Central memory CD8-positive, alpha-beta T cell (primary cell): ENCODE results near the gene NMNAT3.

Source experiments
- ATAC-seq: fragments of 150-1000 bp; cut with Tn5 transposase; replicated peaks from 2 replicates; pipeline ENCODE4 v1.10.0; 2022; ENCODE audit warnings: mild to moderate bottlenecking, moderate FRiP score, moderate number of reproducible peaks; ENCODE audit not compliant: poor library complexity, severe bottlenecking; ENCODE audit errors: extremely low read depth
- DNase-seq, 2 donors: peaks; one replicate each; pipeline ENCODE4 v3.0.0; 2021; ENCODE audit warnings: low spot score in 2 of 2
- H3K27ac Mint-ChIP-seq: one replicate; pipeline ENCODE4 v1.8.0; 2022; ENCODE audit warnings: low read depth, mild to moderate bottlenecking, moderate library complexity, mixed read lengths
- H3K27me3 Mint-ChIP-seq: one replicate; pipeline ENCODE4 v1.8.0; 2022; ENCODE audit warnings: mixed read lengths
- H3K36me3 Mint-ChIP-seq: one replicate; pipeline ENCODE4 v1.8.0; 2022; ENCODE audit warnings: mild to moderate bottlenecking, moderate library complexity, mixed read lengths; ENCODE audit not compliant: insufficient read depth
- H3K4me1 Mint-ChIP-seq: one replicate; pipeline ENCODE4 v1.8.0; 2022; ENCODE audit warnings: mixed read lengths
- H3K4me3 Mint-ChIP-seq: one replicate; pipeline ENCODE4 v1.8.0; 2022; ENCODE audit warnings: mild to moderate bottlenecking, moderate library complexity, mixed read lengths
- H3K9me3 Mint-ChIP-seq: one replicate; pipeline ENCODE4 v1.8.0; 2022; ENCODE audit warnings: mixed read lengths

NMNAT3 gene

GRCh38 chr3:139560411-139560810 is 117.4 kb downstream of the NMNAT3 start:
- DNase-seq, result no peak
- H3K4me1 Mint-ChIP-seq, result no peaks in the 10 kb centered on the region
- no peaks in the 10 kb centered on the region for H3K27me3 Mint-ChIP-seq

GRCh38 chr3:139559541-139559940 is 118.2 kb downstream of the NMNAT3 start:
- no peaks in the 10 kb centered on the region for H3K9me3 Mint-ChIP-seq
- peaks cover 5% of the 10 kb centered on the region for H3K27me3 Mint-ChIP-seq
- H3K27ac Mint-ChIP-seq, result no peak overlapping the region
- no peaks in the 10 kb centered on the region for H3K4me1 Mint-ChIP-seq
- DNase-seq (no peak), ATAC-seq (no peak)
- H3K36me3 Mint-ChIP-seq, result no peaks in the 10 kb centered on the region
- no peak overlapping the region for H3K4me3 Mint-ChIP-seq

More at GRCh38 chr3:139560411-139560810, 117.4 kb downstream of the NMNAT3 start:
- H3K4me3 Mint-ChIP-seq, result no peak overlapping the region
- no peaks in the 10 kb centered on the region for H3K9me3 Mint-ChIP-seq
- no peak for ATAC-seq
- H3K36me3 Mint-ChIP-seq, result no peaks in the 10 kb centered on the region
- no peak overlapping the region for H3K27ac Mint-ChIP-seq

DNA sequence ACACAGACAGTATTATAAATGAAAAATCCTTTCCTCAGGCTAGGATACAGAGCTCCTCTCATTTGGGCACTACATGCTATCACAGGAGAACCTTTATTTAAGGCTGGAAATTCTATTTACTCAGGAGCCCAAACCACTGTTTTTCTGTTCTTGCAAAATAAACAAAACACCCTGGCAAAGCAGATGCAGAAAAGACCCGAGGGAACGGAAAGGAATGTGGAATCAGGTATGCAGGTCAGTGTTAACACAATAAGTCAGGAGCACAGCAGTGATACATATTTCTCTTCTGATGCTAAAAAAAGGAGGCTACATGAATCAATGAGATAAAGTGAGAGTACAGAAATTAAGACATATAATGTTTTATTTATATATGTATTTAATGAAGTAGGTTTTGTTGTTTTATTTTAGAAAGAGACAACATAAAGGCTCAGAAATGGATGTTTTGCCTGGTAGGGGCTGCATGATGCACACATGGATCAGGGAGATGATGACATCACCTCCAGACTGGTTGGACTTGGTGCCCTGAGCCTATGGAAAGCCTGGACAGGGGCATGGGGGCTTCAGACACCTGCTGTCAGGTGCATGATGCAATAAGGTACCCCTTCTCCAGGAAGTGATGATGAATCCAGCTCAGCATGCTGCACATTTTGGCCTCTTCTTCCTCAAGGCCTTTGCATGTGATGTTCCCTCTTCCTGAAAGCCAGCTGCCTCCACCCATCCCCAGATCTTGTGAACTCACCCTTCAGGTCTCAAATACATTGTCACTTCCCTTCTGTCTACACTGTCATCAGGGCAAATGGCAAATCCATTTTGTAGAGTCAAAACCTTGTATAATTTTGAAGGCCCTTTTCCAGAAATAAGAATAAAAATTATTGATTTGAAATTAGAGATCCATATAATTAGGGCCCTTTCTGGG is 119.2 kb downstream of the NMNAT3 start:
- Mint-ChIP-seq H3K4me1 (no peaks in the 10 kb centered on the region), H3K27me3 (peaks cover 12% of the 10 kb centered on the region), H3K27ac (no peak overlapping the region), H3K9me3 (no peaks in the 10 kb centered on the region), H3K4me3 (no peak overlapping the region), H3K36me3 (no peaks in the 10 kb centered on the region)
- ATAC-seq (no peak), DNase-seq (no peak)

- Mint-ChIP-seq H3K36me3 (no peaks in the 10 kb centered on the region), H3K9me3 (no peaks in the 10 kb centered on the region), H3K4me1 (no peaks in the 10 kb centered on the region), H3K27me3 (peaks cover 12% of the 10 kb centered on the region), H3K27ac (no peak overlapping the region), H3K4me3 (no peak overlapping the region)
- DNase-seq, result no peak
- no peak for ATAC-seq
Measured at GRCh38 chr3:139557041-139557440, 120.7 kb downstream of the NMNAT3 start.

DNA sequence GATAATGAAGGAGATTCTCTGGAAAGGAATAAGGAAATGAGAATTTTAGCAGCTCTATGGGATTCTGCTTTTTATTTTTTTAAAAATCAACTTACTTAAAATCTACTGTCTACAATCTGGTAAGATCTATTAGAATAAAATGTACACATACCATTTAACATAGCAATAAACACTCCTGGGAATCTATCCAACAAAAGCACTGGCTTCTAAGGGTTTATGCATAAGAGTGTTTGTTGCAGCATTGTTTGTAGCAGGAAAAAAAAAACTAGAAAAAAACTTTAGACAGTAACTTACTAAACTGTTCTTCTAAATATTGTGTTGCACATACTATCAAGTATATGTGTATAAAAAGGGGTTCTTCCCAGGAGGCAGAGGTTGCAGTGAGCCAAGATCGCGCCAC is 122.5 kb downstream of the NMNAT3 start:
- H3K9me3 Mint-ChIP-seq, result no peaks in the 10 kb centered on the region
- no peak overlapping the region for H3K27ac Mint-ChIP-seq
- H3K4me1 Mint-ChIP-seq, result no peaks in the 10 kb centered on the region
- H3K36me3 Mint-ChIP-seq, result no peaks in the 10 kb centered on the region
- H3K27me3 Mint-ChIP-seq, result peaks cover 12% of the 10 kb centered on the region
- no peak for DNase-seq
- H3K4me3 Mint-ChIP-seq, result no peak overlapping the region
- no peak for ATAC-seq

DNA sequence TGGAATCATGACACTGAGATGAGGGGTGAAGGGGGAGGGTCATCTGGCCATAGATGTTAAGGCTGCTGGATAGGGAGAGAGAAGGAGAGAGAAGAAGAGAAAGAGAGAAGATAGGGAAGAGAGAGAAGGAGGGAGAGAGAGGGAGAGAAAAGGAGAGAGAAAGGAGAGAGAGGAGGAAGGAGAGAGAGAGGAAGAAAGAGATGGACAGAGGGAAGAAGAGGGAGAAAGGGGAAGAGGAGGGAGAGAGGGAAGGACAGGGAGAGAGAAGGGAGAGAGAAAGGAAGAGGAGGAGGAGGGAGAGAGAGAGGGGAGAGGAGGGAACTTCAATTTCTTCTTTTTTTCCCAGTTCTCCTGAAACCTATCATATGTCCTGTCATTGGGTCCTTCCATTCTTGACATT is 123.1 kb downstream of the NMNAT3 start:
- no peaks in the 10 kb centered on the region for H3K36me3 Mint-ChIP-seq
- DNase-seq (no peak), ATAC-seq (no peak)
- H3K27me3 Mint-ChIP-seq, result peaks cover 18% of the 10 kb centered on the region
- H3K27ac Mint-ChIP-seq, result no peak overlapping the region
- no peak overlapping the region for H3K4me3 Mint-ChIP-seq
- no peaks in the 10 kb centered on the region for H3K9me3 Mint-ChIP-seq
- H3K4me1 Mint-ChIP-seq, result no peaks in the 10 kb centered on the region

DNA sequence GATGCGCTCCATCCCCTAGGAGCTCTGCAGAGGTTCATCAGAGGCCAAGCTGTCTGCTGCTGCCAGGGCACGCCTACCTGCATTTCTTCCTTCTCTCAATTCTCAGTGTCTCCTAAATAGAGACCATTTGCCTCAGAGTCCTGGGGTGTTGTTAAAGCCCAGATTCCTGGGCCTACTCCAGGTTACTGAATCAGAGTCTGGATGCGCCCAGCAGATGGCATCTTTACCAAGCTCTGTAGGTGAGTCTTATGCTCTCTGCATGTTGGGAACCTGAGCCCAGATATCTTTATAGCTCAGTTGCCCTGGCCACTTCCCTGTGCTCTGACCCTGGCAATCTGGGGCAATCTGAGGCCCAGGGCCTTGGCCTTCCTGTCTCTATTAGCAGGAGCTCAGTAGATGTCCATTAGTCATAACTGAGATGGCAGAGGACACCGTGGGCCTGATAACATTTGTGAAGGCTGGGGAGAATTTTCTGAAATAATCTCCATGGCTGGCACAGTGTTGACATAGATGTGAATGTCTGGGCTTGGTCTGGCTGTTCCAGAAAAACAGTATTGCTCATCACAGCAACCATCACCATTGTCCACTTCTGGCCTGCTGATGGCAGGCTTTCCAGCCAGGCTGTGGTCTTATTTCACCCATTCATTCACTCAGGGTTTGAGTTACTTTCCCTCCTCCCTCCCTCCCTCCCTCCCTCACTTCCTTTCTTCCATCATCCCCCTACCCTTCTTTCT is 125.0 kb downstream of the NMNAT3 start:
- no peak overlapping the region for H3K4me3 Mint-ChIP-seq
- no peaks in the 10 kb centered on the region for H3K36me3 Mint-ChIP-seq
- ATAC-seq, result no peak
- no peaks in the 10 kb centered on the region for H3K9me3 Mint-ChIP-seq
- DNase-seq, result no peak
- peaks cover 26% of the 10 kb centered on the region for H3K27me3 Mint-ChIP-seq
- H3K27ac Mint-ChIP-seq, result no peak overlapping the region
- no peaks in the 10 kb centered on the region for H3K4me1 Mint-ChIP-seq

DNA sequence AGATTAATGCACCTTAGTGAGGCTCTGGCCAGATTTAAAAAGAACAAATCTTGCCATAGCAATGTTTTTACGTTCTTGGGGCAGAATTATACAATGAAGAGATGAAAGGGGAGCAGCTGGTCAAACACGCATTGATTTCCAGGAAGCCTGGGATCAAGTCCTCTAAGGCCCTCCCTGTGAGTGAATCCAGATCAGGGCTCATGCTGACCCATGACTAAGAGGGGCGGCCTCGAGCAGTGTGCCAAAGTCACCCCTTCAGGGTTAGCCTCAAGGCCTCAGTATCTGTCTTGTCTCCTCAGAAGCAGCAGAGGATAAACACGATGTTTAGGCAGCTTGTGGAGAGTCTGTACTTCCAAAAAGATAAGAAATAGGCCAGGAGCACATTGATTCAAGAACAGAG is 129.0 kb downstream of the NMNAT3 start:
- Mint-ChIP-seq H3K4me1 (no peaks in the 10 kb centered on the region), H3K27me3 (peaks cover 14% of the 10 kb centered on the region), H3K27ac (no peak overlapping the region), H3K9me3 (no peaks in the 10 kb centered on the region), H3K36me3 (no peaks in the 10 kb centered on the region), H3K4me3 (no peak overlapping the region)
- ATAC-seq (no peak), DNase-seq (no peak)

DNA sequence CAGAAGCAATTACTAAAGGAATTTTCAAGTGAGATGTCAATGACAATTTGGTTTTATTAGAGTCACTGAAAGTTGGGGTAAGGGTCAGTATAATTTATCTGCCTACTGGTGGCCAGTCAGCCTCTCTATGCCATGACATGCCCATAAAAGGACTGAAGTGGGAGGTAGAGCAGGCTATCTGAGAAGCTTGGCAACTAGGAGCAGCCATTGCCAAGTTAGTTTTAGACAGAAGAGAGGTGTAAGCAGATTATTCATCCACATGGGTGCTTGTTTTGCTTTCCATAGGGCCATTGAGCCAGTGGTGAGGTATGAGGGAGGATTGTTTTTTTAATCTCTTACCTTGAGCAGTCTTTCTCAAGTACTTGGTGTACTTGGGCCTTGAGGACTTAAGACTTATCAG is 130.1 kb downstream of the NMNAT3 start:
- Mint-ChIP-seq H3K36me3 (no peaks in the 10 kb centered on the region), H3K4me3 (no peak overlapping the region), H3K4me1 (no peaks in the 10 kb centered on the region), H3K27ac (no peak overlapping the region), H3K27me3 (peaks cover 19% of the 10 kb centered on the region), H3K9me3 (no peaks in the 10 kb centered on the region)
- no peak for DNase-seq
- ATAC-seq, result no peak

GRCh38 chr3:139546772-139547171 is 131.0 kb downstream of the NMNAT3 start:
- DNase-seq, result no peak
- Mint-ChIP-seq H3K4me3 (no peak overlapping the region), H3K27ac (no peak overlapping the region)

DNA sequence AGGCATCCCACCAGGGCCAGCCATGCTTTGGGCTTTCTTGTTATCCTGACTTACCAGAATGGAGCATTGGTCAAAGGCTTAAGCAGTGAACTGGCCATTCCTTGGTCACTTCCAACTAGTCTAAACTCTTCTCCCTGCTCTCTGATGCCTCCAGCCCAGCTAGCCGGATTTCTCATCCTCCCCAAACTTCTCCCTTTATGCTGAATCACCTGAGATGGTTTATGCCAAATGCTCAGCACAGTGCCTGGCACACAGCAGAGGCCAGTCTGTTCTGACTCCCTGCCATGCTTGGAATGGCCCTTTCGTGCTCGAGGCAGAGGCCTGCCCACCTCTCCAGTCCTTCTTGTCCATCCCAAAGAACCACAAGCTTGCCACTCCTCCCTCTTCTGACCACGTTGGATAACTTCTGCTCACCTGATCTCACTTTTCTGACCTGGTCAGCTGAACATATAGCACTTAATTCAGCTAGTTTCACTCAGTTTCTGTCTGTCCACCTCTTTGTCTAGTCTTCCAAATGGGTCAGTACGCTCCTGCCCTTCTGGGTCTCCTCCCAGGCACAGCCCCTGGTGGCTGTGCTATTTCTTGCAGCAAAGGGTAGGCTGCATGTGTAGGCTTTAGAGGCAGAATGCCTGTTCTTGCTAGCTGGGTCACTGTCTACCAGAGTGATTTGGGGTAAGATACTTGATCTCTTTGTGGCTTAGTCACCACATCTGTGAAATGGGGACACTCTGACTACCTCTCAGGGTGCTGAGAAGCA is 136.1 kb downstream of the NMNAT3 start:
- no peaks in the 10 kb centered on the region for H3K9me3 Mint-ChIP-seq
- H3K4me3 Mint-ChIP-seq, result no peak overlapping the region
- H3K27me3 Mint-ChIP-seq, result peaks cover 49% of the 10 kb centered on the region
- H3K36me3 Mint-ChIP-seq, result no peaks in the 10 kb centered on the region
- no peaks in the 10 kb centered on the region for H3K4me1 Mint-ChIP-seq
- no peak for ATAC-seq
- DNase-seq, result no peak
- H3K27ac Mint-ChIP-seq, result no peak overlapping the region

More at GRCh38 chr3:139546772-139547171, 131.0 kb downstream of the NMNAT3 start:
- no peak for ATAC-seq
- Mint-ChIP-seq H3K27me3 (peaks cover 28% of the 10 kb centered on the region), H3K36me3 (no peaks in the 10 kb centered on the region), H3K9me3 (no peaks in the 10 kb centered on the region), H3K4me1 (no peaks in the 10 kb centered on the region)

DNA sequence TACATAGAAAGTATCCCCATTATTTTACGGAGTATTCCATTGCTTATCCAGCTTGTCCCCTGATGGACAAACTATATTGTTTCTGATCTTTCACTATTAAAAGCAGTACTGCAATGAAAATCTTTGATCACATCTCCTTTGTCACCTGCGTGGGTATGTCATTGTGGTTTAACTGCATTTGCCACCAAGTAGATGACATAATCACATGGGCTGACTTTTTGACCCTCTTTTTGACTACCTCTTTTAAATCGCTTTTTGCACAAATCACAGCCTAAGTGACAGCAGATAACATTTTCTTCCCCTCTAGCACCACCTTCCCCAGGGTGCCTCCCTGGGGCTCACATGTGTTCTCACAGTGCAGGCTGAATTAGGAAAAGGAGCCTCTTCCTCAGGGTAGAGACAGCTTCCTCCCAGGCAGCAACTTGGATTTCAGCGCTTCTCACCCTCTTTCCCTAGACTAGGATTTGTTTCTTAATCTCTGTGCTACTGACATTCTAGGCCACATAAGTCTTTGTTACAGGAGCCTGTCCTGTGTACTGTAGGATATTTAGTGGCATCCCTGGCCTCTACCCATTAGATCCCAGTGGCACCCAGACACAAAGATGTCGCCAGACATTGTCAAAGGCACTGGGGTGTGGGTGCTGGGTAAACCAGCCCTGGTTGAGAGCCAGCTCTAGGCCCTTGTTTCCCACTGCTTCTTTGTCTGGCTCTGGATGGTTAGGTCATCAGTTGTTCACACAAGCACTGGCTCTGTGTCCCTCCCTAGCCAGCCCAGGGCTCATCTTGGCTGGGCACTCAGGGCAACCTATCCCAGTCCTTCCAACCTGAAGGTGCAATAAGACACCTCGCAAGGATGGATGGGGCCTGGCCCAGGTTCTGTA is 136.9 kb downstream of the NMNAT3 start:
- H3K27me3 Mint-ChIP-seq, result peaks cover 49% of the 10 kb centered on the region
- ATAC-seq (peak; percentile 10), DNase-seq (no peak)
- no peaks in the 10 kb centered on the region for H3K36me3 Mint-ChIP-seq
- H3K4me3 Mint-ChIP-seq, result no peak overlapping the region
- H3K27ac Mint-ChIP-seq, result no peak overlapping the region
- H3K9me3 Mint-ChIP-seq, result no peaks in the 10 kb centered on the region
- no peaks in the 10 kb centered on the region for H3K4me1 Mint-ChIP-seq
